Hindlimb muscle (tissue), 1 donor: Measurements from ENCODE around the gene ME1. TPM values are rescaled to one million over a fixed set of nuclear protein-coding genes. Genes with fewer than 3 reads are reported as not detected.

ENCODE experiments used
- DNase-seq: peaks from one replicate; pipeline ENCODE4 v3.0.0-alpha.2; 2013
- polyA plus RNA-seq: library from polyadenylated mRNA; unstranded; fragments of 120-200 nt; gene quantifications from one replicate; pipeline ENCODE4 v1.2.1, GENCODE V29; 2013; ENCODE audit not compliant: insufficient read length

Gene ME1
- polyA plus RNA-seq, 1 donor, result 1.2 TPM

DNA sequence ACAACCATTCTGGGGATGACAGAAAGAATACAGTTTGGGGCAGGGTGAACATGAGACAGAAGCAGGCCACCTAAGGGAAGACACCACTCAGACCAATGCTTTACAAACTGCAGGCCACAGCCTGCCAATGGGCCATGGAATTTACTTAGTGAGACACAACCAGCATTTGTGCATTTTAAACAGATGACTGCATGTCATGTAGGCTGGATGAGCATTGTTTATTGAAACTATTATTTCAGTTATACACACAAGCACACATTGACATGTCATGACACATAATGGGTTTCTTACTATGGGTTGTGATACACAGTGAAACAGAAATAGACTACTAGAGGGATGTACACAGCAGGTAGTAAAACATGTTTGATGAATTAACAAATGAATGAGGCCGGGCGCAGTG is 245.8 kb downstream of the ME1 start:
- DNase-seq, result no peak

DNA sequence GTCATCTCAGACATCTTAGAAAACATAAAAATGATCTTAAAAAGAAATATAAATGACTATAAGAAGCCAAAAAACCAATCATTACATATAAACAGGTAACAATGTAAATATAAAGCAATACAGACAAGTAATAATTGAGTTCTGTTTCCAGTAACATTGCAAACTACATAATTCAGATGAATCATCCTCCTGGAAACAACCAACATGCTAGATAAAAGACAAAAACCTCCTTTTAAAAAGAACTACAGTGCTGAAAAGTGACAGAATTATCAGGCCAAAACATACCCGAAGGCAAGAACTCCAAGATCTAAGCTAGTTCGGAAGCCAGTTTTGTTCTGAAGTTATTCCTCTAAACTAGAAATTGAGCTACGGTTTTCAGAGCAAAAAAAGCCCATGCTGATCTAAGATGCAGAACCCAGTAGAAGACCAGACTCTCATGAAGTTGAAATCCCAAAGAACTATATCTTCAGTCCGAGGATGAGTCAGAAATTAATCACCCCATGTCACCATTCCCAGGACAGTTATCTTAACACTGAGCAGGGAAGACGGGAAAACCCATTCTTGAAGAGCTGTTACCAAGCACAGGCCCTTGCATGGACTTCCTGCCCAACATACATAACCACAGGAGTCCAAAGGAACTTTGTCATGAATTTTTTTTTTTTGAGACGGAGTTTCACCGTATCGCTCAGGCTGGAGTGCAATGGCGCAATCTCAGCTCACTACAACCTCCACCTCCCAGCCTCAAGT is 247.6 kb downstream of the ME1 start:
- DNase-seq, result no peak

DNA sequence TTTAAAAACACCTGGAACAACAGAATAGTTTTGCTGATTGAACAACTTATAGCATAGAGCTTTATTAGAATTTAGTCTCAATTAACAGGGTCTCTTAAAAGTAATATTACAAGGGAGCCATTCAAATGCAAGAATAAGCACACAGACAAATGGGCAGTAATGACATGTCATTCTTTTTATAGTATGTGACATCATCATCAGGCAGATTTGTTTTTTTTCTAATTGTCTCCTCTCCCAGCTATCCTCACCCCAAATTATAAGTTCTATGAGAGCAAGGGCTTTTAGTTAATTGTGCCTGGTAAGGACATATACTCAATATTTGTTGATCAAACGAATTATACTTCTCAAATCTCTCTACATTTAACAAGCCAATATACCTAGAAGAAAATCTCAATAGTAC is 248.7 kb downstream of the ME1 start:
- no peak for DNase-seq

DNA sequence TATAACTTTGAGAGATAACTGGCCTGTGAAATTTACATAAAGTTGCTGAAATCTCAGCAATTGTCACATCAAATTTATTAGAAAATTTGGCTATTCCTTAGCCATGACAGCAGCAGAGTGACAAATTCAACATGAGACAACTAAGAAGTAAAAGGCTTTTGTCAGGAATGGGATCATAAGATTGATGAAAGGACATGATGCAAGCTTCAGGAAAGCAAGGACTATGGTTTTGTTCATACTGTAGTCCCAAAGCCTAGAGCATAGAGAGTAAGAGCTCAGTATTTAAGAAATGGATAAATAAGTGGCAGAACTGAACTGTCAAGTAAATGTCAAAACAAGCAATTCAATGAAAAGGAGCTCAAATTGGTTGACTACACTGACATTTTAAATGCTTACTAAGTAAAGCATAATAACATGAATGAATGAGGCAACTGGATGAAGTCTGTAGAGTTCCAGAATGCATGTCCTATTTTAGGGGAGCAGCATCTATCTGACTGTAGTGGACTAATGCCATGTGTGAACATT is 250.4 kb downstream of the ME1 start:
- DNase-seq, result no peak

DNA sequence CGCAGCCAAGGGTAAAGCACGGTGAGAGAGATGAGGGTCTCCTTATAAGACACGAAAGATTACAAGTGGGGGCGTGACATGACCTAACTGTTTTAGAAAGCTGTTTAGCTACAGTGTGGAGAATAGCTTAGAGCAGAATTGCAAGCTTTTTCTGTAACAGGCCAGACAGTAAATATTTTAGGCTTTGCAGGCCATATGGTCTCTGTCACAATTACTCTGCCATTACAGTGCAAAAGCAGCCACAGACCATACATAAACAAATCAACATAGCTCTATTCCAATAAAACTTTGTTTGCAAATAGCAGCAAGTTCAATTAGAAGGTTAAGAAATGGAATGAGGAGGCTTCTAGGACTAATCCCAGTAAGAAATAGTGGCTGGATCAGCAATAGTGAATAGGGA is 254.6 kb downstream of the ME1 start:
- DNase-seq, result no peak

DNA sequence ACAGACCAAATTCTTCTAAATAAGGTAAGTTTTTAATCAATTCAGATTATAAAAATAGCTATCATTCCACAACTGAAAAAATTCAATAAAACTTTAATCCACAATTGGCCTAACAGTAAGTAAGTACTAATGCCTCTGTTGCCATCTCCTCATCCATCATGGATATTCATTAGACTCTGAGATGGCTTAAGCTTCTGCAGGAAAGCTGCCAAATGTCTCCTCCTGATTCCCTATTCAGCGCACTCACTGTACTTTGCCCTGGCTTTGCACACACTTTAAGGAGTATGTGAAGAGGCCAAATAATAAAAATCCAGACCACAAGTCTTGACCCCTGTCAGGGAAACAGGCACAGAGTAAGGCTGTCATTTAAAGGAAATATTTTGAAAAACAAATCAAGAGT is 261.3 kb downstream of the ME1 start:
- DNase-seq, result no peak

DNA sequence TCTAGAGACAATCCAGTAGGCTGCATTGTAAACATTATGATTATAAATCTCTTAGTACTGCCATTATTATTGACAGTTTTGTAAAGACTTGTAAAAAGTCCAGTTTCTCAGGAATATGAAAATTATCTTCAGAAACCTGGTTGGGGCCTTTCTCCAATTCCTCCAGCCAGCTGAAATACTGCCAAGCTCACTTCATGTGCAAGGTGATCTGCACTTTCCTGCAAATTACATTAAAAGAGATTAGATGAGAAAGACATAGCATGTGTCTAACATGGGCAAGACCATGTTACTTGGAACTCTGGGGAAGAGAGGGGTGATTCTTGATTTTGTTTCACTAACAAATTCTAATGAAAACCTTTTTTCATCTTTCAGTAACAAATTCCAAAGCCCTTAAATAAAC is 261.7 kb downstream of the ME1 start:
- DNase-seq, result no peak

DNA sequence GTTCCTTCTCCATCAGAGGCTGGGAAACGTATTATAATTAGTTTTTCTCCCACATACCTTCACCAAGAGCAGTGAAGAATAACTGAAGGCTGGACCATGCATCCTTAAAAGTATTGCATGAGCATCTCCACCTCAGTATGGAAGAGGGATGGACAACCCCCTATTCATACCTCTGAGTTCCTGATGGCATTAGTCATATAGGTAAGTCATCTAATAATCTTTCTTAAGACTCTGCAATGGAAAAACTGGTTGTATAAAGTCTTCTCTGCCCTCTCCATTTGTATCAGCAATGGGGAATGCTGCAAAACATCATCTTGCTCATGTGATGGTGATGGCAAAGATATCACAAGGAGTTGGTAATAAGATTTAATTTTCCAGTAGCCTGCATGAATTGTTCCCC is 262.3 kb downstream of the ME1 start:
- no peak for DNase-seq

DNA sequence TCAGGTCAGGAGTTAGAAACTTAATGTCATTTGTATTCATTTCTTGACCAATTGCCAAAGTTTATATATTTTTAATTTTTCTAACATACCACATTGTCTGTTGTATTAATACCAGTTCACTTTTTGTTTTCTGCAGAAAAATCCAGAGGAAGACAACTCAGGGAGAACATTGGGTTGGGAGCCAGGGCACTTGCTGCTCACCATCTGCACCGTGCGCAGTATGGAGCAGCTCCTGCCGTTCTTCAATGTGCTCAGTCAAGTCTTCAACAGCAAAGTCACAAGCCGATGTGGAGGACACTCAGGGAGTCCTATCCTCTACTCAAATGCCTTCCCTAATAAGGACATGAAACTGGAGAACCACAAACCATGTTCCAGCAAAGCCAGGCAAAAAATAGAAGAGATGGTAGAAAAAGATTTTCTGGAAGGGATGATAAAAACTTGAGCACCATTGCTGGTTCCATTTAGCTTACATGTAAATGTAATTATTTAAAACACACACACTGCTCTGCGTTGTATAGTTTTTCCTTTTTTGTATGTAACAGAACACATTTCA is 263.0 kb downstream of the ME1 start:
- no peak for DNase-seq

Other genes starting within 250 kb of the ME1 start
- gene PGM3, start 237.8 kb downstream of the ME1 start, polyA plus RNA-seq, result 28.2 TPM
- gene RWDD2A, start 237.7 kb downstream of the ME1 start, polyA plus RNA-seq, result 2.8 TPM
- 9.0 TPM for gene PRSS35, start 81.5 kb upstream of the ME1 start, polyA plus RNA-seq